Measurements from ENCODE around the gene WDFY2. TPM values are rescaled to one million over a fixed set of nuclear protein-coding genes. Genes with fewer than 3 reads are reported as not detected.

WDFY2 gene
- total and polyA plus RNA-seq, 10 of the 15 experiments (the other 5 are each of a cell fraction or from before 2014, with no cell fraction given), result 2.1 to 13.0 (median 8.1) TPM

GRCh38 chr13:51740698-51741097 is 156.4 kb downstream of the WDFY2 start:
- DNase-seq (ENCODE audit: low read depth, low spot score), result no peak
- ChIA-PET POLR2A (no interaction called here), CTCF (interaction anchor here (1.2 kb wide), 1 partner anchor 10 kb away, joined by 5 read pairs; no protein-coding TSS in a partner anchor), SMC1A (ENCODE audit: uncharacterized antibody, unreplicated experiment) (interaction anchor here (1.1 to 1.8 kb wide), 7 partner anchors 11 to 159 kb away, joined by 3 to 6 read pairs (median 4); no protein-coding TSS in a partner anchor), RAD21 (ENCODE audit: unreplicated experiment) (interaction anchor here (0.7 to 2.1 kb wide), 4 partner anchors 20 to 297 kb away, joined by 3 to 5 read pairs (median 4); no protein-coding TSS in a partner anchor)
- Histone ChIP-seq H3K27ac (ENCODE audit: control insufficient read depth, insufficient read depth) (no peak overlapping the region), H3K9ac (ENCODE audit: control insufficient read depth, insufficient read depth, low read length) (no peak overlapping the region), H2AFZ (ENCODE audit: control insufficient read depth, low read depth, low read length) (no peak overlapping the region), H3K79me2 (ENCODE audit: control insufficient read depth, insufficient read depth, low read length) (no peaks in the 10 kb centered on the region), H3K27me3 (replicated peaks in 1 of 2; ENCODE audit: control insufficient read depth in 2 of 2, insufficient read depth in 2 of 2, low read length in 1 of 2) (no peaks in the 10 kb centered on the region), H4K20me1 (ENCODE audit: control insufficient read depth, insufficient read depth) (no peaks in the 10 kb centered on the region), H3K36me3 (ENCODE audit: control insufficient read depth in 2 of 2, insufficient read depth in 2 of 2, low read length in 1 of 2) (peaks cover 0 to 9% of the 10 kb centered on the region in 2 experiments; a peak in 1 of 4 replicates), H3K4me2 (ENCODE audit: control insufficient read depth, insufficient read depth) (no peak overlapping the region), H3K4me3 (no peak overlapping the region), H3K9me3 (replicated peaks; ENCODE audit: control insufficient read depth, insufficient read depth, low read length) (no peaks in the 10 kb centered on the region), H3K4me1 (ENCODE audit: control insufficient read depth, insufficient read depth, low read length) (peaks cover 3% of the 10 kb centered on the region; the same call in 1 of the 2 replicates)
- in situ Hi-C loops (cut with MboI) (no loop called here), intact Hi-C loops (cut with micrococcal nuclease; ENCODE audit: unreplicated experiment) (no loop called here)
- WGBS (ENCODE audit: insufficient coverage, insufficient replicate concordance, low lambda C conversion rate, missing lambda C conversion rate), result 62% methylated on average over 5 of the region's 5 CpGs
- no peak for ATAC-seq
- BruUV-seq (replicated peaks), result no TSS peak
- TF ChIP-seq TCF12 (IDR thresholded peaks at IDR 0.05; ENCODE audit: low read depth, low read length), result no peak
- no peak for TF ChIP-seq POU2F2 (IDR thresholded peaks at IDR 0.05; ENCODE audit: borderline replicate concordance, low read depth, low read length)
- no peak for TF ChIP-seq POLR2A (IDR thresholded peaks at IDR 0.05; ENCODE audit: low read depth, low read length)
- no peak for TF ChIP-seq JUND (IDR thresholded peaks at IDR 0.05; ENCODE audit: low read depth, low read length)
- no peak for FAIRE-seq

- Histone ChIP-seq H3K27me3 (replicated peaks in 1 of 2; ENCODE audit: control insufficient read depth in 2 of 2, insufficient read depth in 2 of 2, low read length in 1 of 2) (no peaks in the 10 kb centered on the region), H3K4me1 (ENCODE audit: control insufficient read depth, insufficient read depth, low read length) (peaks cover 3% of the 10 kb centered on the region; the same call in 1 of the 2 replicates), H3K36me3 (ENCODE audit: control insufficient read depth in 2 of 2, insufficient read depth in 2 of 2, low read length in 1 of 2) (peaks cover 0 to 11% of the 10 kb centered on the region in 2 experiments; a peak in 1 of 4 replicates), H3K4me2 (ENCODE audit: control insufficient read depth, insufficient read depth) (no peak overlapping the region), H3K9ac (ENCODE audit: control insufficient read depth, insufficient read depth, low read length) (no peak overlapping the region), H4K20me1 (ENCODE audit: control insufficient read depth, insufficient read depth) (no peaks in the 10 kb centered on the region), H3K9me3 (replicated peaks; ENCODE audit: control insufficient read depth, insufficient read depth, low read length) (peaks cover 1% of the 10 kb centered on the region; the same call in 1 of the 3 replicates), H3K4me3 (no peak overlapping the region), H2AFZ (ENCODE audit: control insufficient read depth, low read depth, low read length) (no peak overlapping the region), H3K79me2 (ENCODE audit: control insufficient read depth, insufficient read depth, low read length) (no peaks in the 10 kb centered on the region), H3K27ac (ENCODE audit: control insufficient read depth, insufficient read depth) (no peak overlapping the region)
- intact Hi-C loops (cut with micrococcal nuclease; ENCODE audit: unreplicated experiment) (no loop called here), in situ Hi-C loops (cut with MboI) (no loop called here)
- no TSS peak for BruUV-seq (replicated peaks)
- ChIA-PET RAD21 (ENCODE audit: unreplicated experiment) (interaction anchor here (0.9 to 1.5 kb wide), 3 partner anchors 19 to 298 kb away, joined by 3 read pairs; no protein-coding TSS in a partner anchor), POLR2A (interaction anchor here (0.5 kb wide), 1 partner anchor 119 kb away, joined by 4 read pairs; no protein-coding TSS in a partner anchor), CTCF (interaction anchor here (0.9 to 1.6 kb wide), 3 partner anchors 10 to 21 kb away, joined by 3 to 4 read pairs (median 4); no protein-coding TSS in a partner anchor), SMC1A (ENCODE audit: uncharacterized antibody, unreplicated experiment) (interaction anchor here (0.9 to 1.8 kb wide), 8 partner anchors 10 to 39 kb away, joined by 3 to 6 read pairs (median 4); no protein-coding TSS in a partner anchor)
- no peak for DNase-seq (ENCODE audit: low read depth, low spot score)
- no peak for FAIRE-seq
- WGBS (ENCODE audit: insufficient coverage, insufficient replicate concordance, low lambda C conversion rate, missing lambda C conversion rate), result 100% methylated on average over 2 of the region's 2 CpGs
- ATAC-seq, result no peak
- TF ChIP-seq, protein P1, sequence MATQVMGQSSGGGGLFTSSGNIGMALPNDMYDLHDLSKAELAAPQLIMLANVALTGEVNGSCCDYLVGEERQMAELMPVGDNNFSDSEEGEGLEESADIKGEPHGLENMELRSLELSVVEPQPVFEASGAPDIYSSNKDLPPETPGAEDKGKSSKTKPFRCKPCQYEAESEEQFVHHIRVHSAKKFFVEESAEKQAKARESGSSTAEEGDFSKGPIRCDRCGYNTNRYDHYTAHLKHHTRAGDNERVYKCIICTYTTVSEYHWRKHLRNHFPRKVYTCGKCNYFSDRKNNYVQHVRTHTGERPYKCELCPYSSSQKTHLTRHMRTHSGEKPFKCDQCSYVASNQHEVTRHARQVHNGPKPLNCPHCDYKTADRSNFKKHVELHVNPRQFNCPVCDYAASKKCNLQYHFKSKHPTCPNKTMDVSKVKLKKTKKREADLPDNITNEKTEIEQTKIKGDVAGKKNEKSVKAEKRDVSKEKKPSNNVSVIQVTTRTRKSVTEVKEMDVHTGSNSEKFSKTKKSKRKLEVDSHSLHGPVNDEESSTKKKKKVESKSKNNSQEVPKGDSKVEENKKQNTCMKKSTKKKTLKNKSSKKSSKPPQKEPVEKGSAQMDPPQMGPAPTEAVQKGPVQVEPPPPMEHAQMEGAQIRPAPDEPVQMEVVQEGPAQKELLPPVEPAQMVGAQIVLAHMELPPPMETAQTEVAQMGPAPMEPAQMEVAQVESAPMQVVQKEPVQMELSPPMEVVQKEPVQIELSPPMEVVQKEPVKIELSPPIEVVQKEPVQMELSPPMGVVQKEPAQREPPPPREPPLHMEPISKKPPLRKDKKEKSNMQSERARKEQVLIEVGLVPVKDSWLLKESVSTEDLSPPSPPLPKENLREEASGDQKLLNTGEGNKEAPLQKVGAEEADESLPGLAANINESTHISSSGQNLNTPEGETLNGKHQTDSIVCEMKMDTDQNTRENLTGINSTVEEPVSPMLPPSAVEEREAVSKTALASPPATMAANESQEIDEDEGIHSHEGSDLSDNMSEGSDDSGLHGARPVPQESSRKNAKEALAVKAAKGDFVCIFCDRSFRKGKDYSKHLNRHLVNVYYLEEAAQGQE (IDR thresholded peaks at IDR 0.05; ENCODE audit: low read depth, low read length), result no peak
- no peak for TF ChIP-seq TCF12 (IDR thresholded peaks at IDR 0.05; ENCODE audit: low read depth, low read length)
- no peak for TF ChIP-seq YBX1 (IDR thresholded peaks at IDR 0.05)
- TF ChIP-seq STAT1 (conservative IDR thresholded peaks at IDR 0.05), result no peak
- TF ChIP-seq JUNB (IDR thresholded peaks at IDR 0.05), result no peak
- TF ChIP-seq SPI1 (IDR thresholded peaks at IDR 0.05; ENCODE audit: borderline replicate concordance, insufficient read depth, low read depth, low read length), result no peak
- no peak for TF ChIP-seq HCFC1 (IDR thresholded peaks at IDR 0.05; ENCODE audit: low read length)
- no peak for TF ChIP-seq ELK1 (IDR thresholded peaks at IDR 0.05; ENCODE audit: low read depth, low read length)
- TF ChIP-seq E2F4 (IDR thresholded peaks at IDR 0.05; ENCODE audit: low read depth, low read length), result no peak
Measured at GRCh38 chr13:51742031-51742430, 157.8 kb downstream of the WDFY2 start.

All from GM12878 (cell line).